GM12873 (cell line): ENCODE measurements around the gene ZDHHC14.

Experiments used
- CTCF ChIP-seq: IDR thresholded peaks from 2 replicates; pipeline ENCODE4 v1.5.1; 2012; ENCODE audit warnings: low read depth, mild to moderate bottlenecking, moderate library complexity, low read length, control low read depth; ENCODE audit not compliant: insufficient read depth; ENCODE audit errors: missing control alignments

ZDHHC14 gene

GRCh38 chr6:157493576-157493975 lies 112.6 kb downstream of the ZDHHC14 start:
- no peak for TF ChIP-seq CTCF

GRCh38 chr6:157494132-157494710 lies 113.2 kb downstream of the ZDHHC14 start:
- TF ChIP-seq CTCF = no peak

GRCh38 chr6:157496534-157497095 lies 115.6 kb downstream of the ZDHHC14 start:
- TF ChIP-seq CTCF = no peak

GRCh38 chr6:157497579-157497978 lies 116.6 kb downstream of the ZDHHC14 start:
- no peak for TF ChIP-seq CTCF

- TF ChIP-seq CTCF = no peak
These were observed 117.8 kb downstream of the ZDHHC14 start for GRCh38 chr6:157498817-157499216.

GRCh38 chr6:157500022-157500421 lies 119.0 kb downstream of the ZDHHC14 start:
- no peak for TF ChIP-seq CTCF

GRCh38 chr6:157503018-157503747 lies 122.2 kb downstream of the ZDHHC14 start:
- TF ChIP-seq CTCF = no peak
